ENCODE results near the gene INSR.

INSR gene

DNA sequence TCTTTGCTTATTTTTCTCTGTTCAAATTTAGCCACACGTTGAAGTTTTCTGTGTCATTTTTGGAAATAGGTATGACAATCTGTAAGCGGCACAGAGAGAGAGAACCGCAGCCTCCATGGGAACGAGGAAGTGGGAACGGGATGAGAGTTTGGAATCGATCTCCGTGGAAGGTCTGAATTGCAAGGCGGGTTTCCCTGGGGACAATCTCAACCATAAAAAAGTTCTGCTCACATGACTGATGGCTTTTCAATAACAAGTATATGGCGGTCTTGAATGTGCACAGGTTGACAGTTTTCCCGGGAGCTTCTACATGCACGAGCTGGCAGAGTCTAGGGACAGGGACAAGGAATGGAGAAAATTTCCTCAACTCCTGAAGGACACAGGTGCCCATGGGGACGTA, 90.9 kb downstream of the INSR start:
- Histone ChIP-seq H3K4me1 (ENCODE audit: insufficient read depth, poor library complexity, severe bottlenecking) (no peaks in the 10 kb centered on the region), H3K9me3 (ENCODE audit: severe bottlenecking) (no peaks in the 10 kb centered on the region), H3K27ac (ENCODE audit: poor library complexity, severe bottlenecking) (no peak overlapping the region), H3K4me3 (ENCODE audit: severe bottlenecking) (no peak overlapping the region), H3K36me3 (ENCODE audit: low read depth) (no peaks in the 10 kb centered on the region), H3K27me3 (ENCODE audit: insufficient read depth, poor library complexity, severe bottlenecking) (no peaks in the 10 kb centered on the region)
- DNase-seq (ENCODE audit: low spot score): no peak
- no peak for ATAC-seq (ENCODE audit: low read depth)
- TF ChIP-seq, protein P1, sequence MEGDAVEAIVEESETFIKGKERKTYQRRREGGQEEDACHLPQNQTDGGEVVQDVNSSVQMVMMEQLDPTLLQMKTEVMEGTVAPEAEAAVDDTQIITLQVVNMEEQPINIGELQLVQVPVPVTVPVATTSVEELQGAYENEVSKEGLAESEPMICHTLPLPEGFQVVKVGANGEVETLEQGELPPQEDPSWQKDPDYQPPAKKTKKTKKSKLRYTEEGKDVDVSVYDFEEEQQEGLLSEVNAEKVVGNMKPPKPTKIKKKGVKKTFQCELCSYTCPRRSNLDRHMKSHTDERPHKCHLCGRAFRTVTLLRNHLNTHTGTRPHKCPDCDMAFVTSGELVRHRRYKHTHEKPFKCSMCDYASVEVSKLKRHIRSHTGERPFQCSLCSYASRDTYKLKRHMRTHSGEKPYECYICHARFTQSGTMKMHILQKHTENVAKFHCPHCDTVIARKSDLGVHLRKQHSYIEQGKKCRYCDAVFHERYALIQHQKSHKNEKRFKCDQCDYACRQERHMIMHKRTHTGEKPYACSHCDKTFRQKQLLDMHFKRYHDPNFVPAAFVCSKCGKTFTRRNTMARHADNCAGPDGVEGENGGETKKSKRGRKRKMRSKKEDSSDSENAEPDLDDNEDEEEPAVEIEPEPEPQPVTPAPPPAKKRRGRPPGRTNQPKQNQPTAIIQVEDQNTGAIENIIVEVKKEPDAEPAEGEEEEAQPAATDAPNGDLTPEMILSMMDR (IDR thresholded peaks at IDR 0.05; ENCODE audit: poor library complexity, severe bottlenecking): no peak

DNA sequence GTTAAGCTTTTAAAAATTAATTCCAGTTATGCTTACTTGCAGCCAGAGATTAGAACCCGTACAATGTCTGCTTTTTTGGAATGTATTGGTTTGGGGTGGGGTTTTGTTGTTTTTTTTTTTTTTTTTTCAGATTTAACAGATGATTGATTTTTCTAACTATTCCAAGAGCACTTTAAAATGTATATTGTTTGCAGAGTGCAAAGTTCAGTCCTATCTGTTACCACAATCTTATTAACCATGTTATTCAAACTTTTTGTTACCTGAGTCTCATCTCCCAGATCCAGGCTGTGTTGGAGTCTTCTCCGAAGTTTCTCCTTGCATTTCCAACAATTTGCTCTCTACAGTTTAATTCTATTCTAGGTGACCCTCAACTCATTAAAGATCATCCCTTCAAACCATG, 91.3 kb downstream of the INSR start:
- H3K27ac ChIP-seq (ENCODE audit: poor library complexity, severe bottlenecking): no peak overlapping the region
- TF ChIP-seq, protein P1 (IDR thresholded peaks at IDR 0.05; ENCODE audit: poor library complexity, severe bottlenecking): no peak
- no peaks in the 10 kb centered on the region for H3K9me3 ChIP-seq (ENCODE audit: severe bottlenecking)
- no peaks in the 10 kb centered on the region for H3K27me3 ChIP-seq (ENCODE audit: insufficient read depth, poor library complexity, severe bottlenecking)
- no peaks in the 10 kb centered on the region for H3K36me3 ChIP-seq (ENCODE audit: low read depth)
- DNase-seq (ENCODE audit: low spot score) (no peak), ATAC-seq (ENCODE audit: low read depth) (no peak)
- no peaks in the 10 kb centered on the region for H3K4me1 ChIP-seq (ENCODE audit: insufficient read depth, poor library complexity, severe bottlenecking)
- no peak overlapping the region for H3K4me3 ChIP-seq (ENCODE audit: severe bottlenecking)

DNA sequence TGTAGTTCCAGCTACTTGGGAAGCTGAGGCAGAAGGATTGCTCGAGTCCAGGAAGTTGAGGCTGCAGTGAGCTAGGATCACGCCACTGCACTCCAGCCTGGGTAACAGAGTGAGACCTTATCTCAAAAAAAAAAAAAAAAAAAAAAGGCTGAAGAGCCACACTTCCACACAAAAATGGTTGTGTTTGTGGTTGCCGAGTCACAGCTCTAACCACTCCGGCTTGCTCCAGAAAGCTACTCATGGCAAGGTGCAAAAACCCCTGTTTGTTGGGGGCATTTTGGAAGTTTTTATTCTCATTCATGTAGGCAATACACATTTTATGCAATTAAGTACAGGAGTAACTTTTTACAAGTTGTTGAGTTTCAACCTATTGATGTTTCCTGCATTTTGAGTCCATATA, 93.5 kb downstream of the INSR start:
- no peak overlapping the region for H3K4me3 ChIP-seq (ENCODE audit: severe bottlenecking)
- ATAC-seq (ENCODE audit: low read depth) (no peak), DNase-seq (ENCODE audit: low spot score) (no peak)
- H3K9me3 ChIP-seq (ENCODE audit: severe bottlenecking): no peaks in the 10 kb centered on the region
- H3K36me3 ChIP-seq (ENCODE audit: low read depth): no peaks in the 10 kb centered on the region
- no peaks in the 10 kb centered on the region for H3K4me1 ChIP-seq (ENCODE audit: insufficient read depth, poor library complexity, severe bottlenecking)
- TF ChIP-seq, protein P1 (IDR thresholded peaks at IDR 0.05; ENCODE audit: poor library complexity, severe bottlenecking): no peak
- H3K27me3 ChIP-seq (ENCODE audit: insufficient read depth, poor library complexity, severe bottlenecking): no peaks in the 10 kb centered on the region
- H3K27ac ChIP-seq (ENCODE audit: poor library complexity, severe bottlenecking): no peak overlapping the region

DNA sequence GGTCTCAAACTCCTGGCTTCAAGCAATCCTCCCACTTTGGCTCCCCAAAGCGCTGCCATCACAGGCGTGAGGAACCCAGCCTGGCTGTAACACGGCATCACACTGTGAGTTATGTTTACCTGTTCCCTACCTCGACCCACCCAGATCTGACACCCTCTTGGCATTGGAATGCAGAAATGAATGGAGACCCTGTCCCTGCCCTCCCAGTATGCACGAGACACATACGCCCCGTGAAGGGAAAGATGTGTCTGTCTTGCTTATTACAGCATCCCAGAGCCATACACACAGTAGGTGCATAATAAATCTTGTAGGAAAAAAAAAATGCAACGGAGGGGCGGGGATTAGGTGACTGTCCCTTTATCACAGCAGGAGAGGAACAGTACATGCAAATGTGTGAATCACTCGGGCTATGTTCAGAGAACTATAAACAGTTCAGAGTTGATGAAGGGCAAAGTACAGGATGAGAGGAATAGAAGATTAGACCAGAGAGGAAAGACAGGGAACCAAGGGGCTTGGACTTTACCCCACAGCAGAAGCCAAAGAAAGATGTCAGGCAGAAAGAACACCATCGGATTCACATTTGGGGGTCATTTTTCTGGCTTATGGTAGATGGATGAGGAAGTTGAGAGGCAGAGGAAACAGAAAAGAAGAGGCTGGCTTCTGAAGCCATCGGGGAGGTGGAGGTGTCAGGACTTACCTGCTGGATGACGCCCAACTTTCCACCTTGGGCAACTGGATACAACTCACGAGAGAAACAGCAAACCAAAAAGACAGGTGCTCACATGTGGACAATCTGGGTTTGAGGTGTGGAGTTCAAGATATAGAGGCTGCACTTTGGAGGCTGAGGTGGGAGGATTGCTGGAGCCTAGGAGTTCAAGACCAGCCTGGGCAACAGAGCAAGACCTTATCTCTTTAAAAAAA, 94.3 kb downstream of the INSR start:
- TF ChIP-seq, protein P1 (IDR thresholded peaks at IDR 0.05; ENCODE audit: poor library complexity, severe bottlenecking): no peak
- Histone ChIP-seq H3K4me3 (ENCODE audit: severe bottlenecking) (no peak overlapping the region), H3K27ac (ENCODE audit: poor library complexity, severe bottlenecking) (no peak overlapping the region), H3K4me1 (ENCODE audit: insufficient read depth, poor library complexity, severe bottlenecking) (no peaks in the 10 kb centered on the region), H3K27me3 (ENCODE audit: insufficient read depth, poor library complexity, severe bottlenecking) (no peaks in the 10 kb centered on the region), H3K9me3 (ENCODE audit: severe bottlenecking) (no peaks in the 10 kb centered on the region), H3K36me3 (ENCODE audit: low read depth) (no peaks in the 10 kb centered on the region)
- ATAC-seq (ENCODE audit: low read depth): no peak
- no peak for DNase-seq (ENCODE audit: low spot score)
